Measurements from ENCODE around the gene KRTAP5-4.
"Not testable (repeated sequence)": the region's sequence is repeated elsewhere in the genome, so short reads cannot be mapped to it uniquely, and the experiment has no call there.

The KRTAP5-4 gene

DNA sequence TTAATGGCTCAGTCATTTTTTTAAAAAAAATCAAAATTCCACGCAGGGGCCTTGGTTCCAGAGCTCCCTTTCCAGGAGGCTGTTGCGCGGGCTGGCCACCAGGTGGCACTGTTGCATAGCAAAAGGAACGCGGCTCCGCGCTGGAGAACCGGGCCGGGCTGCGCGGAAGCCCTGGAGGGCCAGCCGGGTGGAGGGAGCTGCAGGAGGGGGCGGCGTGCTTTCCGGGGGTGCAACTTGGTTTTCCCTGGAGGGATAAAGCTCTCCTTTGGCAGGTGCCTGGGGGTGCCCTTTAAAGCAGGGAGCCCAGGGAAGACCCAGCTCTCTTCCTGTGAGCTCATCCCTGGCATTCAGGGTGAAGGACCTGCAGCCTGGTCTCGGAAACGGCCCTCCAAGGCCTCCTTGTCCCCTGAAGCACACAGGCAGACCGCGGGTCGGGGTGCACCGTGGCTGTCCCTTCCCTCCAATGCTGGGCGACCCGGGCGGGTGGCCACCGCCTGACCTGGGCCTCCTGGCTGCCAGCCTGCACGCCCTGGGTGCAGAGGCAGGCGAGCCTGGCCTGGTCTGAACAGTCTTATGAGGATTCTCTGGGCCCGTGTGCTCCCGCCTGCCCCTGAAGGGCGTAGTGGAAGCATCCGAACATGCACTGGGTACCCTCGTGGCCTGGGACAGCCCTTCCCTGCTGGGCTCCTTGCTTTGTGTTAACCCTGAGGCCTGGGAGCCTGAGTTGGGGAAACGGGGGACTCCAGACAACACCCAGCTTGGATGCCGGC, 31.0 kb upstream of the KRTAP5-4 start:
- peak; percentile 78 for DNase-seq

- DNase-seq = no peak
Measured at GRCh38 chr11:1652442-1652770, 30.5 kb upstream of the KRTAP5-4 start.

- no peak for DNase-seq
Measured at GRCh38 chr11:1652026-1652425, 30.1 kb upstream of the KRTAP5-4 start.

DNA sequence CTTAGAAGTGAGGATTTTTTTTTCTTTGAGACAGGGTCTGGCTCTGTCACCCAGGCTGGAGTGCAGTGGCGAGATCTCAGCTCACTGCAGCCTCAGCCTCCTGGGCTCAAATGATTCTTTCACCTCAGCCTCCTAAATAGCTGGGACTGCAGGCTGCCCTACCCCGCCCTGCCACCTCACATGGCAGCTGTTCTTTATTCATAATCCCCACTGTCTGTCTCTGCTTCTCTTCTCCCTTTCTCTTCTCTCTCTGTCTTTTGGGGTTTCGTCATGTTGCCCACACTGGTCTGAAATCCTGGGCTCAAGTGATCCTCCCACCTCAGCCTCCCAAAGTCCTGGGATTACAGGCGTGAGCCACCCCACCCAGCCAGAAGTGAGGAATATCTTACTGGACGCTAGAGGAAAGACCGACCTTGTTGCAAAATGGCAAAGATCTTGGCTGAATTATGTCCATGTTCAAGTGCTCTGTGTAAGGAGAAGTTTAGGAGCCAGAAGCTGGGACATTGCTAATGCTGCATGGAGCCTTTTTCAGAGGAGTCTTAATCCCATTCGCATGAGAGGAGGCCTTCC, 29.6 kb upstream of the KRTAP5-4 start:
- DNase-seq = no peak

- DNase-seq = no peak
Measured at GRCh38 chr11:1650918-1651262, 29.0 kb upstream of the KRTAP5-4 start.

DNA sequence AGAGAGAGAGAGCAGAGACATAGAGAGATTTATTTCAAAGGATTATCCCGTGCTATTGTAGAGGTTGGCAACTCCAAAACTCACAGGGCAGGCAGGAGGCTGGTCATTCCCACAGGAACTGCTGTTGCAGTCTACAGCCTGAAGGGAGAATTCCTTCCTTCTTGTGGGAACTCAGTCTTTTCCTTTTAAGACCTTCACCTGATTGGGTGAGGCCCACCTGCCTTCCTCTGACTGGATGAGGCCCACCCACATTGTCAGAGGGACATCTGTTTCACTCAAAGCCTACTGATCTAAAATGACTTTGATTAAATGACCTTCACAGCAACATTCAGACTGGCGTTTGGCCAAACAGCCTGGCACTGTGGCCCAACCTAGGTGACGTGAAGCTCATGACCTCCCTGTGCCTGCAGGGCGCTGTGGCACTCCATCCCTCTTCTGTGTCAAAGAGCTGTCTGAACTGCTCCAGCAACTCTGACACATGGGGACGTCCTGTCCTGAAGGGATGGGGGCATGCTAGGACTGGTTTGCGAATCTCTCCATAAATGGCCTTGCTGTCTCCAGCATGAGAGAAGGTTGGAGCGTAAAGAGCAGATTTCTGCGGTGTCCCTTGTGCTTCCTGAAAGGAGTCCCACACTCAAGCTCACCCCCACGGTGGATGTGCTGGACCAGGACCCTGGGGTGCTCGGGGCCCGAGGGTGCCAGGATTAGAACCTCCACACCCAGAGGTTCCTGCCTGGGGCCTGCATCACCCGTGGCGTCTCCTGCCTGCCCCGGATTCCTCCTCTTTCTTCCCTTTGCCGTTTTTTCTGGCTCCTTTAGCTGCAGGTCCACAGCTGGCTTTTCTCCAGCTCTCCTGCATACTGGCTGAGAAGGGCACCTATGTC, 28.3 kb upstream of the KRTAP5-4 start:
- no peak for DNase-seq

DNA sequence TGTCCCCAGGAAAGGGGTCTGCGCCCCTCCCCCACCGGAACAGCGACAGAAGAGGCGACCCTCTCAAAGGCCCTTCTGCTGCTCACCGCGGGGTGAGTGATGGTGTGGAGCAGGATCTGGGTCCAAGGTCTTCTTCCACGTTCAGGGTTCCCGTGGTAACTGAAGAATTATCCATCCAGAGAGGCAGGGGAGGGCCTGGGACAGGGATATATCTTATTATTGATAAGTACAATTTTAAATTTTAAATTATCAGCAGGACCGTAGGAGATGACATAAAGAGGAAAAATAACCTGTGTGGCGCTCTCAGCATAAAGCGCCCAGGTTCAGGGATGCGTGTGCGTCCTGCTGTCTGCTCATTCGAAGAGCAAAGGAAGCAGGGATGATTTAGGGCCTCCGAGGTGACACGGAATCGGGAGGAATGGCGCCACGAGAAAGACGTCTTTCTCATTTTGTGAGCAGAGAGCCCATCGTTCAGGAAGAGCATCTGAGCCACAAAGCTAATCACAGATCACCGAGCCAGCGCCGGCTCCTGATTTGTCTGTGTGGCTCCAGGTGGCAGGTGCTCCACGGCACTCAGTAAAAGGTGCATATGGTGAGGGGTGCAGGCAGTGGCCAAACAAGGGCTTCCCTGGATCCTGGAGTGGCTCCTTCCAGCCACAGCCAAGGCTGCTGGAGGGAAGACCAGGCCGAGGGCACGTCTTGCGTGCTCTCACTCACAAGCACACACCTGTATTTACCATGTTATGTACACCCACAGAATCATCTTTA, 26.9 kb upstream of the KRTAP5-4 start:
- no peak for DNase-seq

DNA sequence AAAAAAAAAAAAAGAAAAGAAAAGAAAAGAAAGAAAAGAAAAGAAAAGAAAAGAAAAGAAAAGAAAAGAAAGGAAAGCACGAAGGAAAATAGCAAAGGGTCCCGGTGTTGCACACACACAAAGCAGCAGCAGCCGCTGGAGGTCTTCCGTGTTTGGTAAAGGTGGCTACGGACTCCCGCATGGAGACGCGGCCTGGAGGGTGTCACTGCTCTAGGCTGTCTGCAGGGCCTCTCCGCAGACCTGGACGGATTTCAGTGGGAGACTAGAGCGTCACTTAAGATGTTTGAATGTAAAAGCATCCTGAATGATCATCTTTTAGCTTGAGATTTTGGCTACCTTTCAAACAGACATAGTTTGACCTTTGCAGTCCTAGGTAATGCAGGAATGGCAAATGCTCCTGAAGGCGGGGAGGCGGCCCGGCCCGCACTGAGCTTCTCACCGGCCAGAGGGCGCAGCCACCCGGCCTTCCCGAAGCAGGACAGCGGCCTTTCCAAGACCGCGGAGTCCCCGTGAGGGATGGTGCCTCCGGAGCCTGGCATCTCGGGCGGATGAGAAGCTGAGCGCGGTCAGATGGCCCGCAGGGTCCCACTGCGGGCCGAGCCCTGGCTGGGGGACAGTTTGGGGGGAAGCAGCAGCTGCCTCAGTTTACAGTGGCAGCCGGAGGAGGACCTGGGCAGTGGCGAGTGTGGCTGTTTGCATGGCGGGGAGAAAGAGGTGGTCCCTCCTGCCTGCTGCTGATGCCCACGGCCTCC, 26.1 kb upstream of the KRTAP5-4 start:
- DNase-seq = no peak

GRCh38 chr11:1646540-1646939, 24.6 kb upstream of the KRTAP5-4 start:
- DNase-seq = not testable (repeated sequence)

DNA sequence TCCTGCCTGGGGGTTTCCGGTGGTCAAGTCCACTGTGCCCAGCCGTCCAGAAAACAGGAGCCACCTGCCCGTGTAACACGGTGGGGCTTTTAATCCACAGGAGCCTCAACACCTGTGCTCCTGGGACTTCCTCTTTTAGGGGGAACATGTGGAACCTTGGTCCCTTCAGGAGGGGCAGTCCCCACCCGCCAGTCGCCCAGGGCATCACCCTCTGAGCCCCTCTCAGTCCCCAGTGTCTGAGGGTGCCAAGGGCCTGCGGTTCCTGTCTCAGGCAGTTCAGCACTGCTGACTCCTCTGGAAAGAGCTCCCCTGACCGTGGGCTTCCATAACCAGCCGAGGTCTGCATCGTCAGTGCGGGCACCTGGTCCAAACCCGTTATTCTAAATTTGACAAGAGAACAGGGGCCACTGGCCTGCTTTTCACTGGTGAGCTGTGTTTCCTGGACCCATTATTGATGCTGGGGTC, 23.5 kb upstream of the KRTAP5-4 start:
- DNase-seq = no peak

GRCh38 chr11:1644601-1645356, 22.8 kb upstream of the KRTAP5-4 start:
- no peak for DNase-seq

- no peak for DNase-seq
Measured at GRCh38 chr11:1643146-1643690, 21.3 kb upstream of the KRTAP5-4 start.

- no peak for DNase-seq
Measured at GRCh38 chr11:1642288-1643145, 20.6 kb upstream of the KRTAP5-4 start.

GRCh38 chr11:1641096-1641495, 19.2 kb upstream of the KRTAP5-4 start:
- DNase-seq = no peak

DNA sequence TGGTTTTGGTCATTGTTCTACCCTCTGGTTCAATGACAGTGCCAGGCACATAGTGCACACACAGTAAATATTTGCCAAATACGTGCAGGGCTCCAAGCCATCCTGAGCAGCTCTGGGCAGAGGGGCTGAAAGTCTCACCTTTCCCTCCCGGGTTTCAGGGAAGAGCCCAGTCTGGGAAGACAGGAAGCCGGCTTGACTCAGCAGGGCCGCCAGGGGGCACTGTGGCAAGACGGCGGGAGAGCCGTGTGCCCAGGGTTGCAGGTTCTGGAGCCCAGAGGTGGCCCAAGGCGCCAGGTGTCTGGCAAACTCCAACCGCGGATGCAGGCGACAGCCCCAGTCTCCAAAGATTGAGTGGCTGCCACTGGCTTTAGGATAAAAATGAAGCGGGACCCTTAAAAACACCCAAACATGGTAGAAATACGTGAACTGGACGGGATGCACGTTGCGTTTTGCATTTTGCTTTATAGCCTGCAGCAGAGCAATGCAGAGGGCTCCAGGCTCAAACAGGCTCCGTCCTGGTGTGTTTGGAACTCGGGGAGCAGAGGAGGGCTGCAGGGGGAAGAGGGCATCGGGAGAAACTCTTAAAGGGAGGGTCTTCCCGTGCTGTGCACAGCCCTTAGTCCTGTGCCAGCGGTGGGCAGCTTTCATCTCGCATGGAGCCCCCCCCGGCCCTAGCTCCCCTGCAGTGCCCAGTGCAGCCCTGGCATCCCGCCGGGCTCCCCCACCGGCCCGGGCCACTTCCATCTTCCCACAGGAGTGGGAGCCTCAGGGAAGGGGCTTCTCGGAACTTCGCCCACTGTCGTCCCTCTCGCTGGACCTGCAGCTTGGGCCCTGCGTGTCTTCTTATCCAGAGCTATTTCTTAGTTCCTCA, 18.4 kb upstream of the KRTAP5-4 start:
- DNase-seq = peak; percentile 31

GRCh38 chr11:1639666-1640065, 17.7 kb upstream of the KRTAP5-4 start:
- DNase-seq = no peak

DNA sequence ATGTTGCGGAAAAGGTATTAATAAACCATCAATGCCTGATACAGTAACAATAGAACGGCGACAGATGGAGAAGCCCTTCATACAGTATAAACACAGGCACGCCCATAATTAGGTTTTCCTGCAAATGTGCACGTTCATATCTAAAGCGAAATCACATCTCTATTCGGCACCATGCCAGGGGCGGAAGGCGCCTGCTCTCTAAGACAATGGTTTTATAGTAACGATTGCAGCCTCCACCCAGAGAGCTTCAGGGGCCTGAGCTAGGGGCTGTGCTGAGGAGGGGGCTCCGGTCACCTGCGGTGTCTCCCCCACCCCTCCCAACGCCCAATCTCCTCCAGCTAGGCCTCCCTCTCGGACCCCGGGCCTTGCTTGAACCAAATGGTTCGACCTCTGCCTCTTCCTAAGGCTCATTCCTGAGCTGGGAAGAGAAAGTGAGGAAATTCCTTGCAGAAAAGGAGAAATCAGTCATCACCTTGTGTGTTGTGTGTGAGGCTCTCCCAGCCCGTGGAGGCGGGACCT, 17.2 kb upstream of the KRTAP5-4 start:
- DNase-seq = no peak

DNA sequence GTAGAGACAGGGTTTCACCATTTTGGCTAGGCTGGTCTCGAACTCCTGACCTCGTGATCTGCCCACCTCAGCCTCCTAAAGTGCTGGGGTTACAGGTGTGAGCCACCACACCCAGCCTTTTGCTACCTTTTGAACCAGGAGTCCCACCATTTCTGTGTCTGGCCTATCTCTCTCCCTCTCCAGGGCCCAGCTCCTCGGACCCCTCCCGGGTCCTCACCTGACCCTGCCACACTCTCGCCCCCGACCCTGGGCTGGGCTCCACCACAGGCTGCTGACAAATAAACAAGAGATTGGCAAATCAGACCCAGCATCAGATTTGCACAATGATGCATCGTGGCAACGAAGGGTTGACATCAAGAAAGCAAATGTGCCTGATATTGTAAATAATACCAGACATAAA, 16.4 kb upstream of the KRTAP5-4 start:
- DNase-seq = no peak

DNA sequence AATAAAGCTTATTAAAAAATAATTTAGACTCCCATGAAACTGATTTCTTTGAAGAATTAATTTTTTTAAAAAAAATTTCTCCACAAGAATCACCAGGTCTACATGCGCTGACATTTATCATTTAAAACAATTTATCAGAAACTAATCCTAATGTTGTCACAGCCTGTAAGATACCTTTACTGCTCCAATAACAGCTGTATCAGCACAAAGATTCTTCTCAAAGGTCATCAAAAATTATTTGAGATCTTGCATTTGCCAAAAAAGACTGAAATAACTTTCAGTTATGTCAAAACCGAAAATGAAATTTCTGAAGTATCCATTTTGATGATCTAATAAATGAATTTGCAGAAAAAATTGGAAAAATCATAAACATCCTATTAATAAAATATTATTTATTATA, 15.7 kb upstream of the KRTAP5-4 start:
- DNase-seq = no peak

Measured in activated CD4-positive, alpha-beta T cell treated with anti-CD3 and anti-CD28 coated beads, Interleukin-10, Interleukin-2, amounts not matched to agents 100 ng/mL and 50 ng/mL, durations not matched to agents 16 hours and 8 hours (primary cell).